HEK293 (cell line): Measurements from ENCODE around the gene CHST3.

Experiments used
- CTCF ChIP-seq: fragments of 450-650 bp; formaldehyde crosslinking; IDR thresholded peaks from 2 replicates; pipeline ENCODE4 v1.5.1; 2016; ENCODE audit warnings: missing biosample characterization, missing genetic modification characterization
- EGR2 ChIP-seq: fragments of 450-650 bp; formaldehyde crosslinking; IDR thresholded peaks from 2 replicates; pipeline ENCODE4 v1.5.1; 2016; ENCODE audit warnings: low read depth, missing biosample characterization, missing genetic modification characterization
- GFI1B ChIP-seq: fragments of 450-650 bp; formaldehyde crosslinking; IDR thresholded peaks from 2 replicates; pipeline ENCODE4 v1.5.1; 2016; ENCODE audit warnings: missing biosample characterization, missing genetic modification characterization
- GLI2 ChIP-seq: fragments of 450-650 bp; formaldehyde crosslinking; IDR thresholded peaks from 2 replicates; pipeline ENCODE4; 2017; ENCODE audit warnings: missing biosample characterization, missing genetic modification characterization, low read depth, borderline replicate concordance
- KLF10 ChIP-seq: fragments of 450-650 bp; IDR thresholded peaks from 2 replicates; pipeline ENCODE4 v1.5.1; 2018; ENCODE audit warnings: missing biosample characterization, mild to moderate bottlenecking, missing genetic modification characterization
- PRDM10 ChIP-seq: fragments of 450-650 bp; formaldehyde crosslinking; IDR thresholded peaks from 2 replicates; pipeline ENCODE4 v1.5.1; 2016; ENCODE audit warnings: missing biosample characterization, missing genetic modification characterization
- REPIN1 ChIP-seq: fragments of 450-650 bp; formaldehyde crosslinking; IDR thresholded peaks from 2 replicates; pipeline ENCODE4 v1.5.1; 2017; ENCODE audit warnings: missing biosample characterization, missing genetic modification characterization, low read depth
- REST ChIP-seq: fragments of 450-650 bp; formaldehyde crosslinking; IDR thresholded peaks from 2 replicates; pipeline ENCODE4 v1.5.1; 2016; ENCODE audit warnings: missing biosample characterization, missing genetic modification characterization
- ZFP3 ChIP-seq: fragments of 450-650 bp; formaldehyde crosslinking; IDR thresholded peaks from 2 replicates; pipeline ENCODE4 v1.5.1; 2016; ENCODE audit warnings: low read depth, missing biosample characterization, missing genetic modification characterization
- ZFP37 ChIP-seq: fragments of 450-650 bp; formaldehyde crosslinking; IDR thresholded peaks from 2 replicates; pipeline ENCODE4 v1.5.1; 2016; ENCODE audit warnings: missing biosample characterization, missing genetic modification characterization
- ZIC2 ChIP-seq: fragments of 450-650 bp; formaldehyde crosslinking; IDR thresholded peaks from 2 replicates; pipeline ENCODE4 v1.5.1; 2016; ENCODE audit warnings: missing biosample characterization, missing genetic modification characterization
- ZNF174 ChIP-seq: fragments of 450-650 bp; formaldehyde crosslinking; IDR thresholded peaks from 2 replicates; pipeline ENCODE4 v1.5.0; 2017; ENCODE audit warnings: missing biosample characterization, mild to moderate bottlenecking, missing genetic modification characterization
- ZNF2 ChIP-seq: fragments of 450-650 bp; formaldehyde crosslinking; IDR thresholded peaks from 2 replicates; pipeline ENCODE4 v1.5.1; 2016; ENCODE audit warnings: missing biosample characterization, missing genetic modification characterization
- ZNF266 ChIP-seq: fragments of 450-650 bp; formaldehyde crosslinking; IDR thresholded peaks from 2 replicates; pipeline ENCODE4 v1.5.1; 2016; ENCODE audit warnings: missing biosample characterization, missing genetic modification characterization, low read depth
- ZNF335 ChIP-seq: fragments of 450-650 bp; formaldehyde crosslinking; conservative IDR thresholded peaks from 2 replicates; pipeline ENCODE4 v1.5.1; 2016; ENCODE audit warnings: missing biosample characterization, missing genetic modification characterization
- ZNF645 ChIP-seq: fragments of 450-650 bp; formaldehyde crosslinking; IDR thresholded peaks from 2 replicates; pipeline ENCODE4; 2016; ENCODE audit warnings: missing biosample characterization, missing genetic modification characterization
- ZNF670 ChIP-seq: fragments of 450-650 bp; formaldehyde crosslinking; IDR thresholded peaks from 2 replicates; pipeline ENCODE4 v1.5.1; 2016; ENCODE audit warnings: missing biosample characterization, missing genetic modification characterization, low read depth
- ZNF777 ChIP-seq: fragments of 450-650 bp; formaldehyde crosslinking; IDR thresholded peaks from 2 replicates; pipeline ENCODE4 v1.5.1; 2017; ENCODE audit warnings: missing biosample characterization, missing genetic modification characterization, borderline replicate concordance
- ZSCAN23 ChIP-seq: fragments of 450-650 bp; formaldehyde crosslinking; IDR thresholded peaks from 2 replicates; pipeline ENCODE4 v1.5.1; 2016; ENCODE audit warnings: missing biosample characterization, missing genetic modification characterization
- TF ChIP-seq, protein P1 (sequence below): fragments of 450-650 bp; formaldehyde crosslinking; IDR thresholded peaks from 2 replicates; pipeline ENCODE4 v1.5.1; 2016; ENCODE audit warnings: missing biosample characterization, missing genetic modification characterization, borderline replicate concordance
- TF ChIP-seq, protein P2 (sequence below): fragments of 450-650 bp; IDR thresholded peaks from 2 replicates; pipeline ENCODE4 v1.5.1; 2018; ENCODE audit warnings: missing biosample characterization, missing genetic modification characterization

CHST3 gene

DNA sequence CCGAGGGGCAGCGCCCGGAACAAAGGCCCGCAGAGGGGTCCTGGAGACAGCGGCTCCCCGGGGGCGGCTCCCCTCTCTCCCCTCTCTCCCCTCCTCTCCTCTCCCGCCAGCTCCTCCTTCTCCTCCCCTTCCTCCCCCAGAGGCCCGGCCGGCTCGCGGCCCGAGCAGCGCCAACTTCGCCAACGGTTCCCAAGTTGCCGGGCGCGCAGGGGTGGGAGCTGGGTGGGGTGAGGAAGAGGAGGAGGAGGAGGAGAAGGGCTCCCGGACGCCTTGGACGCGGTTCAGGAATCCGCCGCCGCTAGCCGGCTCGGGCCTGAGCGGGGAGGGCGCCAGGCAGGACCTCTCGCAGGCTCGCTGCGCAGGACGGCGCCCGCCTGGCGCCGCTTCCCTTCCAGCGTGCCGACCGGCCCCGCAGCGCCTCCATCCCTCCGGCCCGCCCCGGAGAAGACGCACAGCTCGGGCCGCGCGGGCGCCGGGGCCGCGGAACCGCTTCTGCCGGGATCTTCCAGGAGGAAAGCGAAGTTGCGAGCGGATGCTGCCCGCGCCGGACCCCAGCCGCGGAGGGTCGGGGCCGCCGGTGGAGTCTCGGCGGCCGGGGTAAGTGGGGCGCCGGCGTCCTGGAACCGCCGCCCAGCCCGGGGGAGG, at the start of gene CHST3 (continued):
- TF ChIP-seq, protein P1, sequence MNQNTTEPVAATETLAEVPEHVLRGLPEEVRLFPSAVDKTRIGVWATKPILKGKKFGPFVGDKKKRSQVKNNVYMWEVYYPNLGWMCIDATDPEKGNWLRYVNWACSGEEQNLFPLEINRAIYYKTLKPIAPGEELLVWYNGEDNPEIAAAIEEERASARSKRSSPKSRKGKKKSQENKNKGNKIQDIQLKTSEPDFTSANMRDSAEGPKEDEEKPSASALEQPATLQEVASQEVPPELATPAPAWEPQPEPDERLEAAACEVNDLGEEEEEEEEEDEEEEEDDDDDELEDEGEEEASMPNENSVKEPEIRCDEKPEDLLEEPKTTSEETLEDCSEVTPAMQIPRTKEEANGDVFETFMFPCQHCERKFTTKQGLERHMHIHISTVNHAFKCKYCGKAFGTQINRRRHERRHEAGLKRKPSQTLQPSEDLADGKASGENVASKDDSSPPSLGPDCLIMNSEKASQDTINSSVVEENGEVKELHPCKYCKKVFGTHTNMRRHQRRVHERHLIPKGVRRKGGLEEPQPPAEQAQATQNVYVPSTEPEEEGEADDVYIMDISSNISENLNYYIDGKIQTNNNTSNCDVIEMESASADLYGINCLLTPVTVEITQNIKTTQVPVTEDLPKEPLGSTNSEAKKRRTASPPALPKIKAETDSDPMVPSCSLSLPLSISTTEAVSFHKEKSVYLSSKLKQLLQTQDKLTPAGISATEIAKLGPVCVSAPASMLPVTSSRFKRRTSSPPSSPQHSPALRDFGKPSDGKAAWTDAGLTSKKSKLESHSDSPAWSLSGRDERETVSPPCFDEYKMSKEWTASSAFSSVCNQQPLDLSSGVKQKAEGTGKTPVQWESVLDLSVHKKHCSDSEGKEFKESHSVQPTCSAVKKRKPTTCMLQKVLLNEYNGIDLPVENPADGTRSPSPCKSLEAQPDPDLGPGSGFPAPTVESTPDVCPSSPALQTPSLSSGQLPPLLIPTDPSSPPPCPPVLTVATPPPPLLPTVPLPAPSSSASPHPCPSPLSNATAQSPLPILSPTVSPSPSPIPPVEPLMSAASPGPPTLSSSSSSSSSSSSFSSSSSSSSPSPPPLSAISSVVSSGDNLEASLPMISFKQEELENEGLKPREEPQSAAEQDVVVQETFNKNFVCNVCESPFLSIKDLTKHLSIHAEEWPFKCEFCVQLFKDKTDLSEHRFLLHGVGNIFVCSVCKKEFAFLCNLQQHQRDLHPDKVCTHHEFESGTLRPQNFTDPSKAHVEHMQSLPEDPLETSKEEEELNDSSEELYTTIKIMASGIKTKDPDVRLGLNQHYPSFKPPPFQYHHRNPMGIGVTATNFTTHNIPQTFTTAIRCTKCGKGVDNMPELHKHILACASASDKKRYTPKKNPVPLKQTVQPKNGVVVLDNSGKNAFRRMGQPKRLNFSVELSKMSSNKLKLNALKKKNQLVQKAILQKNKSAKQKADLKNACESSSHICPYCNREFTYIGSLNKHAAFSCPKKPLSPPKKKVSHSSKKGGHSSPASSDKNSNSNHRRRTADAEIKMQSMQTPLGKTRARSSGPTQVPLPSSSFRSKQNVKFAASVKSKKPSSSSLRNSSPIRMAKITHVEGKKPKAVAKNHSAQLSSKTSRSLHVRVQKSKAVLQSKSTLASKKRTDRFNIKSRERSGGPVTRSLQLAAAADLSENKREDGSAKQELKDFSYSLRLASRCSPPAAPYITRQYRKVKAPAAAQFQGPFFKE (tag by site-specific recombination): no peak
- TF ChIP-seq PRDM10 (tag by site-specific recombination): peak; percentile 27
- TF ChIP-seq, protein P2, sequence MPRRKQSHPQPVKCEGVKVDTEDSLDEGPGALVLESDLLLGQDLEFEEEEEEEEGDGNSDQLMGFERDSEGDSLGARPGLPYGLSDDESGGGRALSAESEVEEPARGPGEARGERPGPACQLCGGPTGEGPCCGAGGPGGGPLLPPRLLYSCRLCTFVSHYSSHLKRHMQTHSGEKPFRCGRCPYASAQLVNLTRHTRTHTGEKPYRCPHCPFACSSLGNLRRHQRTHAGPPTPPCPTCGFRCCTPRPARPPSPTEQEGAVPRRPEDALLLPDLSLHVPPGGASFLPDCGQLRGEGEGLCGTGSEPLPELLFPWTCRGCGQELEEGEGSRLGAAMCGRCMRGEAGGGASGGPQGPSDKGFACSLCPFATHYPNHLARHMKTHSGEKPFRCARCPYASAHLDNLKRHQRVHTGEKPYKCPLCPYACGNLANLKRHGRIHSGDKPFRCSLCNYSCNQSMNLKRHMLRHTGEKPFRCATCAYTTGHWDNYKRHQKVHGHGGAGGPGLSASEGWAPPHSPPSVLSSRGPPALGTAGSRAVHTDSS (tag by site-specific recombination): peak; percentile 94
- no peak for TF ChIP-seq REPIN1 (tag by site-specific recombination)
- TF ChIP-seq ZFP3: no peak
- no peak for TF ChIP-seq ZSCAN23 (tag by site-specific recombination)
- no peak for TF ChIP-seq ZNF2
- TF ChIP-seq ZNF670 (tag by site-specific recombination): no peak
- TF ChIP-seq REST: 0 out of 2 replicates have a peak, but pooled peaks have one; percentile 10
- TF ChIP-seq ZNF174: no peak
- 0 out of 2 replicates have a peak, but pooled peaks have one; percentile 32 for TF ChIP-seq ZNF777 (tag by site-specific recombination)
- TF ChIP-seq ZIC2 (tag by site-specific recombination): peak; percentile 52
- 0 out of 2 replicates have a peak, but pooled peaks have one; percentile 27 for TF ChIP-seq ZFP37 (tag by site-specific recombination)
- TF ChIP-seq GLI2: no peak
- no peak for TF ChIP-seq ZNF266 (tag by site-specific recombination)
- TF ChIP-seq ZNF645 (tag by site-specific recombination): no peak
- peak; percentile 80 for TF ChIP-seq ZNF335 (tag by site-specific recombination)
- no peak for TF ChIP-seq GFI1B (tag by site-specific recombination)
- peak; percentile 81 for TF ChIP-seq EGR2 (tag by site-specific recombination)
- TF ChIP-seq KLF10 (tag by site-specific recombination): 0 out of 2 replicates have a peak, but pooled peaks have one; percentile 40
- peak; percentile 22; the same call in 1 of the 2 replicates for TF ChIP-seq CTCF (tag by site-specific recombination)
